Measurements from ENCODE around the gene EIPR1.

Gene EIPR1

DNA sequence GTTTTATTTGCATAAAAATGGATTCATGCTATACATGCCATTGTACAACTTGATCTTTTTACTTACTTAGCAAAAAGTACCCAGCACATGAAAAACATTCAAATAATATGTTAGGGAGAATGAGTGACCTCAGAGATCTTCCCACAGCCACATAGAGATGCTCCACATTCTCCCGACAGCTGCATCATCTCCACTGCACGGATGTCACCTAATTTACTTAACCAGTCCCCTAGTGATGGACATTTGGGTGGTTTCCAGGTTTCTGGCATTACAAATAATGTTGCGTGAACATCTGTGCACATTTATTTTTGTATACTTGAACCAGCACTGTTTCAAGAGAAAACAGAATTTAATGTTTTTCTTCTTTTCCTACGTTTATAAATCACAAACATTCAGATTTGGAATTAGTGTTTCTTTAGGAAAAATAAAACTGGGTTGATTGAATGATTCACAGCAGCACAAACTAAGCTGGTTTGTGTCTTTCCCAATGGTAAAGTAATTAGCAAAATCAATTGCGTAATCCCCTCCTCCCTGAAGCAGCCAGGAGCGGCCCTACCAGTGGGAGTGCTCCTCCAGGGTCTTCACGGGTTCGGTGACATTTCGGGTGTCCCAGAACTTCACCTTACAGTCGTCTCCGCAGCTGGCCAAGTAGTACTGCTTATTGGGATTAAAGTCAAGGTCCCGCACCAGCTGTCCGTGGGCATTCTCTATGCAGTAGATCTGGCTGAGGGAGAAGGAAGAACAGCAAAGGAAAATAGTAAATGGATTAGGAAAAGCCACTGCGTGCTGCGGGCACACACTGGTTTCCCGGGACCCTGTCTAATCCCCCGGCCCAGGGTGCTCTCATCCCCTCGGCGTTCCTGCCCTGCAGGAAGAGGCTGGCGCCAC is 183.9 kb downstream of the EIPR1 start:
- H3K27ac Mint-ChIP-seq, result peak overlapping the region in 1 of 3 experiments; percentile 38
- H3K9me3 Mint-ChIP-seq, result no peaks in the 10 kb centered on the region
- H3K4me1 Mint-ChIP-seq, result peaks cover 14% of the 10 kb centered on the region
- H3K27me3 Mint-ChIP-seq (ENCODE audit: low read depth), result no peaks in the 10 kb centered on the region
- H3K4me3 Mint-ChIP-seq, result no peak overlapping the region
- TF ChIP-seq, protein P1, sequence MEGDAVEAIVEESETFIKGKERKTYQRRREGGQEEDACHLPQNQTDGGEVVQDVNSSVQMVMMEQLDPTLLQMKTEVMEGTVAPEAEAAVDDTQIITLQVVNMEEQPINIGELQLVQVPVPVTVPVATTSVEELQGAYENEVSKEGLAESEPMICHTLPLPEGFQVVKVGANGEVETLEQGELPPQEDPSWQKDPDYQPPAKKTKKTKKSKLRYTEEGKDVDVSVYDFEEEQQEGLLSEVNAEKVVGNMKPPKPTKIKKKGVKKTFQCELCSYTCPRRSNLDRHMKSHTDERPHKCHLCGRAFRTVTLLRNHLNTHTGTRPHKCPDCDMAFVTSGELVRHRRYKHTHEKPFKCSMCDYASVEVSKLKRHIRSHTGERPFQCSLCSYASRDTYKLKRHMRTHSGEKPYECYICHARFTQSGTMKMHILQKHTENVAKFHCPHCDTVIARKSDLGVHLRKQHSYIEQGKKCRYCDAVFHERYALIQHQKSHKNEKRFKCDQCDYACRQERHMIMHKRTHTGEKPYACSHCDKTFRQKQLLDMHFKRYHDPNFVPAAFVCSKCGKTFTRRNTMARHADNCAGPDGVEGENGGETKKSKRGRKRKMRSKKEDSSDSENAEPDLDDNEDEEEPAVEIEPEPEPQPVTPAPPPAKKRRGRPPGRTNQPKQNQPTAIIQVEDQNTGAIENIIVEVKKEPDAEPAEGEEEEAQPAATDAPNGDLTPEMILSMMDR (IDR thresholded peaks at IDR 0.05; ENCODE audit: unreplicated experiment in 3 of 3), result no peak
- peaks cover 9% of the 10 kb centered on the region for H3K36me3 Mint-ChIP-seq (ENCODE audit: low read depth)

DNA sequence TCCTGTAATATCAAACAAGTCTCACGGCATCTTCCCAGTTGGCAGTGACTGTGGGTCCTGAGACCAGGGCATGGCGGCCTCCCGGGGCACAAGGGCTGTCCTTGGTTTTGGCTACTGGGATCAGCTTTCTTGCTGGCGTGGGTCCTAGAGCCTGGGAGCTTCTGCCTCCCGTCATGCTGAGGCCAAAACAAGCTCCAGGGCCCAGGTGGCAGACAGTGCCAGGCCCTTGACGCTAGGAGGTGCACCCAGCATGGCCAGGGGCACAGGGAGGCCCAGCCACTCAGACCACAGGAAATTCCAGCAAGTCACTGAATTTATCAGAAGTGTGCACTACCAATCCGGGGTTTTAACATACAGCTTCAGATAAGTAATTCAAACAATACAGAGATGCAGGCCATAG is 184.7 kb downstream of the EIPR1 start:
- H3K27me3 Mint-ChIP-seq (ENCODE audit: low read depth), result no peaks in the 10 kb centered on the region
- H3K9me3 Mint-ChIP-seq, result no peaks in the 10 kb centered on the region
- H3K27ac Mint-ChIP-seq, result peak overlapping the region in 1 of 3 experiments; percentile 15
- peaks cover 14% of the 10 kb centered on the region for H3K4me1 Mint-ChIP-seq
- no peak overlapping the region for H3K4me3 Mint-ChIP-seq
- TF ChIP-seq, protein P1 (IDR thresholded peaks at IDR 0.05; ENCODE audit: unreplicated experiment in 3 of 3), result no peak
- peaks cover 6% of the 10 kb centered on the region for H3K36me3 Mint-ChIP-seq (ENCODE audit: low read depth)

DNA sequence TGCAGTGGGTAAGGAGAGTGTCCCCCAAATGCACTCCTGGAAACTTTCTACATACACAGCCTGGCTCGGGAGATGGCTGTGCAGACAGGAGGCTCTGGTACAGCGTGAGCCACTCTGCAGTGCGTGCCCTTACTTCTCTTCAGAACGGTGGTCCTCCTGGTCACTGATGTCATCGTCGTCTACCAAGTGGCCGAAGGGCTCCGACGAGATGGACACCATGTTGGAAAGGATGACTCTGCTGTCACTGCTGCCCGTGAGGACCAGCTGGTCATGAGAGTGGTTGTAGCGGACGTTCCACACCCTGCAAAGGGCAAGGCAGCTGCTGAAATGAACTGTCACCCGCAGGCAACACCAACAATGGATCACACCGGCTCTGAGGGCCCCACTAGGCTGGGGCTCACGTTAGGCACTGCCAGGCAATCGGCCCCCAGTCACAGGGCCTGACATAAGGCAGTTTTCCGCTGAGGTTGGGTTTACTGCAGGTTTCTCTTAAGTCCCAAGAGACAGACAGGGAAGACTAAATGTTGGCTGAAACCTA is 185.3 kb downstream of the EIPR1 start:
- TF ChIP-seq, protein P1 (IDR thresholded peaks at IDR 0.05; ENCODE audit: unreplicated experiment in 3 of 3), result no peak
- Mint-ChIP-seq H3K36me3 (ENCODE audit: low read depth) (peaks cover 6% of the 10 kb centered on the region), H3K9me3 (no peaks in the 10 kb centered on the region), H3K4me1 (peaks cover 14% of the 10 kb centered on the region), H3K4me3 (no peak overlapping the region), H3K27me3 (ENCODE audit: low read depth) (no peaks in the 10 kb centered on the region), H3K27ac (no peak overlapping the region)

DNA sequence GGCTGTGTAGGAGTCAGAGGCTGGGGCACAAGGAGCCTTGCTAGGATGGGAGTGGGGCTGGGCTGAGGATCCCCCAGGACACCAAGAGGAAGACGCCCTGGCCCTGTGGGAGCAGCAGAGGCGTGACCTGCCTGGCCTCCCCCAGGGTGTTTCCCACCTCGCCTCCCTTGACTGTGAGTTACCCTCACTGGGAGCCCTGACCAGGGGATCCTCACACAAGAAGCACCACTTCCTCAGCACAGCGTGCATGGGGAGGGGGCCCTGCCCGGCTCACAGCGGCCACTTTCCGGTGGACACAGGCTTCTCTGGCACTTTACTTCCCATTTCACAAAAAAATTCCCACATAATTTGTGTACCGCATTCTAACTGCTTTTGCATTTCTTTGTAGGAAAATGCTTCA is 187.7 kb downstream of the EIPR1 start:
- Mint-ChIP-seq H3K4me3 (no peak overlapping the region), H3K36me3 (ENCODE audit: low read depth) (peaks cover 18% of the 10 kb centered on the region)
- TF ChIP-seq, protein P1 (IDR thresholded peaks at IDR 0.05; ENCODE audit: unreplicated experiment in 3 of 3), result no peak

DNA sequence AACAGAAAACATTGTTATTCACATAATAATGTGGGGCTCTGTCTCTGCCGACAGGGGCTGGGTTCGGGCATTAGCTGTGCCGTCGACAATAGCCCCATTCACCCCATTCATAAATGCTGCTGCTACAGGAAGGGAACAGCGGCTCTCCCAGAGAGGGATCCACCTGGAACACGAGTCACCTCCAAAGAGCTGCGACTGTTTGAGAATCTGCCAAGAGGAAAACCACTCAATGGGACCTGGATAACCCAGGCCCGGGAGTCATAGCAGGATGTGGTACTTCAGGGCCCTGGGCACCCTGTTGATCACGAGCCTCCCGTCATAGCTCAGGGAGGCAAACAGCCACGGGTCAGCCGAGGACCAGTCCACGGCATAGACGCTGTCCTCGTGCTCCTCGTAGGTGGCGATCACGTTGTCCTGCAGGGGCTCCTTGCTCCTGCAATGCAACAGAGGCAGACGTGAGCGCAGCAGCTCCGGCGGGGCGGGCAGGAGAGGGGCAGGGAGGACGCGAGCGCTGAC is 188.5 kb downstream of the EIPR1 start:
- Mint-ChIP-seq H3K36me3 (ENCODE audit: low read depth) (peaks cover 18% of the 10 kb centered on the region), H3K4me1 (peaks cover 10% of the 10 kb centered on the region), H3K9me3 (no peaks in the 10 kb centered on the region), H3K4me3 (no peak overlapping the region), H3K27ac (no peak overlapping the region), H3K27me3 (ENCODE audit: low read depth) (no peaks in the 10 kb centered on the region)
- TF ChIP-seq, protein P1 (IDR thresholded peaks at IDR 0.05; ENCODE audit: unreplicated experiment in 3 of 3), result no peak

More for the DNA sequence above, 187.7 kb downstream of the EIPR1 start:
- Mint-ChIP-seq H3K27me3 (ENCODE audit: low read depth) (no peaks in the 10 kb centered on the region), H3K9me3 (no peaks in the 10 kb centered on the region), H3K27ac (no peak overlapping the region), H3K4me1 (peaks cover 14% of the 10 kb centered on the region)
